HG02884 (cell line): ENCODE data around the gene TXNL4B.

Experiments
- ATAC-seq: cut with Tn5 transposase; IDR thresholded peaks from one replicate; pipeline ENCODE4 v1.9.1; 2021; ENCODE audit warnings: mild to moderate bottlenecking, moderate library complexity; ENCODE audit not compliant: unreplicated experiment

TXNL4B gene

GRCh38 chr16:72093448-72094265 lies at the start of gene TXNL4B, which contains the start of gene DHX38:
Gene TXNL4B (minus strand): TSS chr16:72093620. CDS start chr16:72090749, 2,871 bp downstream.
Gene DHX38 (plus strand): TSS chr16:72093847. CDS start chr16:72096158, 2,311 bp downstream.
- ATAC-seq, result peak; percentile 98

- no peak for ATAC-seq
These were observed 49.1 kb upstream of the TXNL4B start for GRCh38 chr16:72142476-72142875.

DNA sequence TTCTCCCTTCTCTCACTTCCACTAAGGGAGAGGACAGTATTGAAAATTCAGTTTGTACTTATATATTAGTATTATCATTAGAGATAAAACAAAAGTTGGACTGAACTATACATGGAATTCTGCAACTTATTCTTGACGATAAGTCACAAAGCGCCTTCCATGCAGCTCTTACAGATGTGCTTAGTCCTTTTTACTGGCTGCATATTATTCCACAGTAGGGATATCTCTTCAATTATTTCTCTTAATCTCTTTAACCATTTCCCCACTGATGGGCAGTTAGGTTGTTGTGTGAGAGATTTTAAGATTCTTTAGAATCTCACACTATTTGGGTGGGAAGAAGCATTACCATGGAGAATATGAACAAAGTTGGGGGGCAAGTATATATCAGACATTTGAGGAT lies 46.5 kb upstream of the TXNL4B start:
- ATAC-seq, result no peak

- ATAC-seq, result no peak
These were observed 44.7 kb upstream of the TXNL4B start for GRCh38 chr16:72138064-72138572.

GRCh38 chr16:72137380-72138063 lies 44.1 kb upstream of the TXNL4B start:
- ATAC-seq, result no peak

GRCh38 chr16:72134507-72134906 lies 41.1 kb upstream of the TXNL4B start:
- ATAC-seq, result no peak

GRCh38 chr16:72132726-72133125 lies 39.3 kb upstream of the TXNL4B start:
- ATAC-seq, result no peak

- ATAC-seq, result no peak
These were observed 37.6 kb upstream of the TXNL4B start for GRCh38 chr16:72131036-72131435.

DNA sequence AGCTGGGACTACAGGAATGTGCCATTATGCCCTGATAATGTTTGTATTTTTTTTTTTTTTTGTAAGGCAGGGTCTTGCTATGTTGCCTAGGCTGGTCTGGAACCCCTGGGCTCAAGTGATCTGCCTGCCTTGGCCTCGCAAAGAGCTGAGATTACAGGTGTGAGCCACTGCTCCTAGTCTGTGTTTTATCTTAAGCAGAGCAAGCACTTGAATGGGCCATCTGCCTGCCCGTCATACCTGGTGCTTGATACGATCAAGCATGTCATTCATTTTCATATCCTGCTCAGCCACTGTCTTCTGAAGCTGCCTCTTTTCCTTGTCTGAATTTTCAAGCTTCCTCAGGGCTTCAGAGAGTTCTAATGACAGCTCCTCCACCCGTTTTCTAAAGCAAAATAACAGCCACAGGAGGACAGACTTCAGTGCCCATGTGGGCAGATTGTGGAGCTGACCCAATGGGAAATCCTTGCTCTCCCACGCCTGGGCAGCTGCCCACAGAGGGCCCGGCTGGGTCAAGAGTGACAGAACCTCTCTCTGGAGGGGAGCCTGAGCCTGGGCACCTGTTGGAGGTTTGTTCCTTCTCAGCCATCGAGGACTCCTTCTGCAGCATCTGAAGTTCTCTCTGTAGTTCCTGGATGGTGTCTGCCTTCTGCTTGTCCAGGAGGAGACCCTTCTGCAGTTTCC lies 36.7 kb upstream of the TXNL4B start:
- ATAC-seq, result no peak

GRCh38 chr16:72128701-72129100 lies 35.3 kb upstream of the TXNL4B start:
- no peak for ATAC-seq

GRCh38 chr16:72126429-72126765 lies 33.0 kb upstream of the TXNL4B start:
- ATAC-seq, result no peak

DNA sequence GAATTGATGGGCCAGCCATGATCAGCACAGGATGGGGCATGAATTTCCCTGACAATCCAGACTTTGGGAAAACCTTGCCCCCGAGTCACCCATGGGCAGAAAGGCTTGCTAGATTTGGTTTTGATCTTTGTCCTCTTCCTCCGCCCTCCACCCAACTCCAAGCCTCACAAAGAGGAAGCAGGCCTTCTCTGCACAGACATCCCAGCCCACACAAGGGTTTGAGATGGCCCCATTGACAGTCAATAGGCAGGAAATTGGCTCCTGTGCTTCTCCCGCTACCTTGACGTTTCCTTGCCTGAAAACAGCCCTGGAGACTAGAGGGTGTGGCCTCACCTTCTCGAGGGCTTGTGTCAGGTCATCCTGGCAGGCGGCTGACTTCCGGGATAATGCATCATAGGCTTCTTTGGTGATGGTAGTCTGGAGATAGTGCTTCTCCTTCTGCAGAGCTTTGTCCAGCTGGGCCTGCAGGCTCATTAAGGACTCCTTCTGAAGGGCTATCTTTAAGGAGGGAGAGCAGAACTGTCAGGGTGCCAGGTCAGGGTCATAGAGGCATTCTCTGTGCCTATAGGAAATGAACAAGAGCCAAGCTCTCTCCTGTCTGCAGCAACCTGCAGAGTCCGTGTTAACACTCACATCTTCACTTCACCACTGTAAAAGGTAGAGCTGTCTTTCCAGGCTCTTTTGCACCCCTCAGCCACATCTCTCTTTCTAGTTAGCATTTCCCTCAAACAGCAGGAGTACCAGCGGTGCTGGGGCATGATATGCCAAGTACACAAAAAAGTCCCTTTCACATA lies 32.4 kb upstream of the TXNL4B start:
- ATAC-seq, result no peak

- peak; percentile 57 for ATAC-seq
These were observed 31.6 kb upstream of the TXNL4B start for GRCh38 chr16:72124761-72125634.

DNA sequence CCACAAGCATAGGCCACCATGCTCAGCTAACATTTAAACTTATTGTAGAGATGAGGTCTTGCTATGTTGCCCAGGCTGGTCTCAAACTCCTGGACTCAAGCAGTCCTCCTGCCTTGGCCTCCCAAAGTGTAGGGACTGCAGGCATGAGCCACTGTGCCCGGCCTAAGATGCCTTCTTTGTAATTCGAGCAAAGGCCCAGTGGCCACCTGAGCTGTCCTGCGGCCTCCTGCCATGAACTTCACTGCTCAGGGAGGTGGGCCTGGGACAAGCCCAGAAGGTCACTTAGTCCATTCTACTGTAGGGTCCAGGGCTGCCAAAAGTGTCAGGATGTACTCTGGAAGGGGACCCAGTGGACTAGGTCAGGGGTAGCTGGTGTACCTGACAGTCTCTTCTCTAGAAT lies 30.7 kb upstream of the TXNL4B start:
- ATAC-seq, result no peak

- ATAC-seq, result no peak
These were observed 30.0 kb upstream of the TXNL4B start for GRCh38 chr16:72123426-72123825.

GRCh38 chr16:72122916-72123315 lies 29.5 kb upstream of the TXNL4B start:
- ATAC-seq, result no peak

GRCh38 chr16:72122308-72122707 lies 28.9 kb upstream of the TXNL4B start:
- ATAC-seq, result no peak

DNA sequence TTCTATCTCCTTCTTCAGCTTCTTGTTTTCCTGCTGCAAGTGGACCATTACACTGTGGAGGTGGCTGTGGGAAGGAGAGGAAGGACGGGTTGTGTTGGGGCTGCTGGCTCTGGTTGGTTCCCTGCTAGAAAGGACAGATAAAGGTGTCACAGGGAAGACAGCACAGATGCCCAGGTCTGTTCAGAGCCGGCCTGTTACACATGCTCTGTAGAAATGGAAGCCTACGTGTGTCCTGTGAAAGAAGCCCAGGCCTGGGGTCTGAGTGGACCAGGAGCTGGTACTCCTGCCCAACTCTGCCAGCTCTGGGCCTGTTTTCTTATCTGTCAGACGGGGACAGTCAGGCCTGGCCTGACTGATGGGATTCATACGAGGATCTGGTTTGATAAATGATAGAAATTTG lies 26.6 kb upstream of the TXNL4B start:
- ATAC-seq, result no peak

- ATAC-seq, result no peak
These were observed 20.2 kb upstream of the TXNL4B start for GRCh38 chr16:72113616-72113945.
